NT2/D1 (cell line): ENCODE measurements around the gene HS6ST3.

Source experiments
- SUZ12 ChIP-seq: IDR thresholded peaks from 2 replicates; pipeline ENCODE4 v1.6.1; 2011; ENCODE audit not compliant: insufficient read length, insufficient read depth; ENCODE audit errors: extremely low read depth
- YY1 ChIP-seq: IDR thresholded peaks from 2 replicates; pipeline ENCODE4 v1.6.1; 2011; ENCODE audit not compliant: insufficient read length, insufficient read depth

DNA sequence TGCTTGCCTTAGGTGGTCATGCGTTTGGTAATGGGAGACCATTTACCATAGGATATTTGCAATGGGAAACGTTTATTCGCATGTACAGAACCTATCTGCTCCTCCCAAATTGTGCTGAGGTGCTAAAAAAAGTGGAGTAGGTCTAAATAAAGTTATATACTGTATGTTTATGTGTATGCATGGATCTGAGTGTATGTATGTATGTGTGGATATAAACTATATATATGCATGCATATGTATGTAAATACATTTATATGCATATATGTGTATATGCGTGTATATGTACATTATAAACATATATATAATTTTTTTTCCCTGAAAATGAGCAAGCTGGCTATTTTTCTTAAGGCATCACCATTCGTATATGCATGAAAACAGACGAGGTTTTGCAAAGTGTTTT is 95.9 kb downstream of the HS6ST3 start:
- no peak for TF ChIP-seq SUZ12
- TF ChIP-seq YY1, result no peak
